Right atrium auricular region (tissue), 2 donors: ENCODE measurements around the gene ZNF483. TPM values are rescaled to one million over a fixed set of nuclear protein-coding genes. Genes with fewer than 3 reads are reported as not detected.

ENCODE experiments used
- DNase-seq: peaks from one replicate; pipeline ENCODE4 v3.0.0-alpha.2; 2019; ENCODE audit warnings: low spot score
- H3K27ac ChIP-seq, 2 donors: fragments of 200-600 bp; sonication (generic); 1 replicate in 1 of 2; 2 replicates in 1 of 2; pipeline ENCODE4 v1.5.1; 2016 to 2019
- H3K27me3 ChIP-seq, 2 donors: fragments of 200-600 bp; sonication (generic); one replicate each; pipeline versions ENCODE4 v1.5.1 to v1.6.0; 2017 to 2019
- H3K36me3 ChIP-seq: fragments of 200-600 bp; sonication (generic); one replicate; pipeline ENCODE4 v1.5.1; 2016
- H3K4me1 ChIP-seq, 2 donors: fragments of 200-600 bp; sonication (generic); one replicate each; pipeline versions ENCODE4 v1.5.1 to v1.6.0; 2017 to 2019
- H3K4me3 ChIP-seq, 2 donors: fragments of 200-600 bp; sonication (generic); 1 replicate in 1 of 2; 2 replicates in 1 of 2; pipeline ENCODE4 v1.5.1; 2017 to 2019; ENCODE audit warnings: mild to moderate bottlenecking in 1 of 2, moderate library complexity in 1 of 2
- H3K9me3 ChIP-seq, 2 donors: fragments of 200-600 bp; sonication (generic); one replicate each; pipeline ENCODE4 v1.5.1; 2019
- total RNA-seq, 2 donors: library from RNA; depleted of rRNA; stranded (reverse); fragments of >200 nt; gene quantifications; one replicate each; pipeline ENCODE4 v1.1.0, GENCODE V29; 2016
- TF ChIP-seq, protein P1 (sequence below), 2 donors: fragments of 200-600 bp; sonication (generic); IDR thresholded peaks; one replicate each; pipeline ENCODE4 v1.5.1; 2019; ENCODE audit warnings: antibody characterized with exemption in 2 of 2

The ZNF483 gene
- total RNA-seq, 2 donors from 2014 or later = 5.5 to 6.9 TPM

DNA sequence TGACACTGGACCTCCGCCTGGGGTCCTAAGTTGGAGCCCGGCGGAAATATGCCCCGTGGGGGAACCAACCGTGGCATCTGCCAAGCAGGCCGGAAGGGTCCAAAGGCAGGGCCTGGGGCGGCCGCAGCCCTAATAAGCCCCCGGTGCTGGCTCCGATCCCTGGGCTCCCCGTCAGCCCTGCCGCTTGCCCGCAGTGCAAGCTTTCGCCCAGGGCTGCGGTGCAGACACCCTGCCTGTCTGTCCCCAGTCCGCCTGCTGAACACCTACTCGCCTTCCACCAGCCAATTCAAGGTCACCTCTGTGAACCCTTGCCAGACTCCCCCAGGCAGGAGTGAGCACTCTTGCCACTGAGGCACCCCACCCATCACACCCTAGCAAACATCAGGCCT lies 75.0 kb downstream of the ZNF483 start:
- TF ChIP-seq, protein P1, sequence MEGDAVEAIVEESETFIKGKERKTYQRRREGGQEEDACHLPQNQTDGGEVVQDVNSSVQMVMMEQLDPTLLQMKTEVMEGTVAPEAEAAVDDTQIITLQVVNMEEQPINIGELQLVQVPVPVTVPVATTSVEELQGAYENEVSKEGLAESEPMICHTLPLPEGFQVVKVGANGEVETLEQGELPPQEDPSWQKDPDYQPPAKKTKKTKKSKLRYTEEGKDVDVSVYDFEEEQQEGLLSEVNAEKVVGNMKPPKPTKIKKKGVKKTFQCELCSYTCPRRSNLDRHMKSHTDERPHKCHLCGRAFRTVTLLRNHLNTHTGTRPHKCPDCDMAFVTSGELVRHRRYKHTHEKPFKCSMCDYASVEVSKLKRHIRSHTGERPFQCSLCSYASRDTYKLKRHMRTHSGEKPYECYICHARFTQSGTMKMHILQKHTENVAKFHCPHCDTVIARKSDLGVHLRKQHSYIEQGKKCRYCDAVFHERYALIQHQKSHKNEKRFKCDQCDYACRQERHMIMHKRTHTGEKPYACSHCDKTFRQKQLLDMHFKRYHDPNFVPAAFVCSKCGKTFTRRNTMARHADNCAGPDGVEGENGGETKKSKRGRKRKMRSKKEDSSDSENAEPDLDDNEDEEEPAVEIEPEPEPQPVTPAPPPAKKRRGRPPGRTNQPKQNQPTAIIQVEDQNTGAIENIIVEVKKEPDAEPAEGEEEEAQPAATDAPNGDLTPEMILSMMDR (IDR thresholded peaks at IDR 0.05) = no peak
- Histone ChIP-seq H3K9me3 (no peaks in the 10 kb centered on the region), H3K27ac (peak overlapping the region; percentile 85 to 86), H3K36me3 (peaks cover 17% of the 10 kb centered on the region), H3K27me3 (no peaks in the 10 kb centered on the region), H3K4me1 (peaks cover 0 to 6% of the 10 kb centered on the region in 2 donors), H3K4me3 (peak overlapping the region; percentile 64 to 76)
- DNase-seq = no peak

DNA sequence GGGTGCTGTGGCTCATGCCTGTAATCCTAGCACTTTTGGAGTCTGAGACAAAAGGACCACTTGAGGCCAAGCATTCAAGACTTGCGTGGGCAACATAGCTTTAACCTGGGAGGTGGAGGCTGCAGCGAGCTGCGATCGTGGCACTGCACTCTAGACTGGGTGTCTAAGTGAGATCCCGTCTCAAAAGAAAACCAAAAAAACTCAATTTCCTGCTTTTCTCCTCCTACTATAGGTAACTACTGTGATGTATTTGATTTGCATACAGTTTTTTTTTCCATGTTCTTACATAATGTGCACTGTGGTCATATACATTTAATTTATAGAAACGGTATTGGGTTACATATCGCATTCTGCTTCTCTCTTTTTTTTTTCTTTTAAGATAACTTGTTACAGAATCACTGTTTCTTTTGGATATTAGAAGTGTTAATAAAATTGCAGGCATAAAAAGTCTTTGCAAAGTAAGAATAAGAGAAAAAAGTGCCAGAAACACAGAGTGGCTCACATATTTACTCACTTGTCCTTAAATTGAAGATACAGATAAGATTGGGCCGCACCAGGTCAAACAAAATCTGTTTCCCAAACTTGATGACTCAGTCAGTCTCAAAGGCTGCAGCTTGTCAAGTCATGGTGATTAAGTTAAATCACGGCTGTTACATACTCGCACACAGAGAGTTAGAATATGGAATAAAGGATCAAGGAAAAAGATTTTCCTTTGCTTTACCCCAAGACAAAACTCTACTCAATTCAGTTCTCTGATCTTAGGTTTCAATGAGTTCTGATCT lies 76.4 kb downstream of the ZNF483 start:
- Histone ChIP-seq H3K27me3 (no peaks in the 10 kb centered on the region), H3K36me3 (peaks cover 2% of the 10 kb centered on the region), H3K27ac (no peak overlapping the region), H3K9me3 (no peaks in the 10 kb centered on the region), H3K4me3 (no peak overlapping the region), H3K4me1 (peaks cover 0 to 6% of the 10 kb centered on the region in 2 donors)
- DNase-seq = no peak
- TF ChIP-seq, protein P1 (IDR thresholded peaks at IDR 0.05) = no peak

DNA sequence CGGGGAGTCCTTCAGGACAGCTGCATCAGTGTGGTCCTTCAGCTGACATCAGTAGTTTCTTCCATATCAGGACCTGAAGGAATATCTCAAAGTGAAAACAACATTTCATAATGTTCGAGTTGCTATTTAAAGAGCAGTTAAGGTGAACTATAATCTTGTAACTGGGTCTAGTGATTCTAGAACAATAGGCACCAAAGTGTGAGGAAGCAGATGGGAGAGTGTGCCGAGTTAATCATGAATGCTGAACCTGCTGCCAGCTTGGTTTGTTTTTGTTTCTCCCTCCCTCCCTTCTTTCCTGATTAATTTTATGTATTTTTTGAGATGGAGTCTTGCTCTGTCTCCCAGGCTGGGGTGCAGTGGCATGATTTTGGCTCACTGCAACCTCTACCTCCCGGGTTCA lies 78.1 kb downstream of the ZNF483 start:
- Histone ChIP-seq H3K4me3 (no peak overlapping the region), H3K9me3 (no peaks in the 10 kb centered on the region), H3K36me3 (no peaks in the 10 kb centered on the region), H3K4me1 (no peaks in the 10 kb centered on the region), H3K27me3 (no peaks in the 10 kb centered on the region), H3K27ac (no peak overlapping the region)
- TF ChIP-seq, protein P1 (IDR thresholded peaks at IDR 0.05) = no peak
- no peak for DNase-seq

DNA sequence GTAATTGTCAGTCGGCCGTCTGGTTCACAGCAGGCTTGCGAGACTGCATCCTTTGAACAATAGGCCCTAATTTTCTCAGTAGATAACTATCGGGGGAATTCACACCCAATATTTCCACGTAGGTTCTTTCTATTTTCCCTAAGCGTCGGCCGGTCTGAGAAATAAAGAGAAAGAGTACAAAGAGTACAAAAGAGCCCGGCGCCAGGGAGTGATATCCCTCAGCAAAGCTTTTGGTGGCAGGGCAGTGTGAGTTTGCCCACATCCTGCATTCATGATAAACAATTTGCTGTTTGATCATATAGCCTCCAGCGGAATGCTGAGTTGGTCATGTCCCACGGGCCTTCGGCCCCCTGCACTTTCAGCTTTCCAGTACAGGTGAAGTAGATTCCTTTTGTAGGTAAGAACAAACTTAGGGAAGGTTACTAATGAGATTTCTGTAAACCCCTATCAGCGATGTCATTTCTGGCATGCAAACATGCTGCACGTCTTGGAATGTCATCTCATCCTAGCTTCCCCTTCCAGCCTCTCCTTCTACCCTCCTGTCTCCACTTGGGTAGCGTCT lies 79.2 kb downstream of the ZNF483 start:
- TF ChIP-seq, protein P1 (IDR thresholded peaks at IDR 0.05) = no peak
- Histone ChIP-seq H3K36me3 (no peaks in the 10 kb centered on the region), H3K27me3 (no peaks in the 10 kb centered on the region), H3K4me3 (no peak overlapping the region), H3K4me1 (no peaks in the 10 kb centered on the region), H3K9me3 (no peaks in the 10 kb centered on the region), H3K27ac (no peak overlapping the region)
- DNase-seq = no peak

DNA sequence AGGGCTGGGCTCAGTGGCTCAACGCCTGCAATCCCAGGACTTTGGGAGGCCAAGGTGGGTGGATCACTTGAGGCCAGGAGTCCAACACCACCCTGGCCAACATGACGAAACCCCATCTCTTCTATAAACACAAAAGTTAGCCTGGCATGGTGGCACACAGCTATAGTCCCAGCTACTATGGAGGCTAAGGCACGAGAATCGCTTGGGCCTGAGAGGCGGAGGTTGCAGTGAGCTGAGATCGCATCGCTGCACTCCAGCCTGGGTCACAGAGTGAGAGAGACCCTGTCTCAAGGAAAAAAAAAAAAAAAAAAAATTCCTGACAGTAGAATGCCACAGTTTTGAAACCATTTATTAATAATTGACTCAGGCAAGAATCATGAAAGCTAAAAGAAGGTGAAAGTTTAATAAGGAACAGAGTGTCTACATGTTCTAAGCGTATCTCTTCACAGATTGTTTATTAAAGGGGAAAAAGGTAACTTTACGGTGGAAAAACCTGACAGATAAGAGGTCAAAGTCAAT lies 80.1 kb downstream of the ZNF483 start:
- TF ChIP-seq, protein P1 (IDR thresholded peaks at IDR 0.05) = no peak
- H3K4me3 ChIP-seq = no peak overlapping the region

More for the DNA sequence above, 80.1 kb downstream of the ZNF483 start:
- Histone ChIP-seq H3K9me3 (no peaks in the 10 kb centered on the region), H3K4me1 (no peaks in the 10 kb centered on the region), H3K27ac (no peak overlapping the region), H3K27me3 (no peaks in the 10 kb centered on the region), H3K36me3 (no peaks in the 10 kb centered on the region)
- DNase-seq = no peak
